Measurements from ENCODE around the gene R3HDM2.
A peak's percentile ranks its signal among the peaks of the same experiment; 100 is the strongest.
"Not testable (repeated sequence)": the region's sequence is repeated elsewhere in the genome, so short reads cannot be mapped to it uniquely, and the experiment has no call there.

Gene R3HDM2

GRCh38 chr12:57343703-57344378 lies 87.0 kb downstream of the R3HDM2 start:
- H3K4me3 ChIP-seq = no peak overlapping the region
- H3K27me3 ChIP-seq = no peaks in the 10 kb centered on the region
- H3K4me1 ChIP-seq = peaks cover 0 to 31% (median 6%) of the 10 kb centered on the region in 4 donors
- TF ChIP-seq CTCF (IDR thresholded peaks at IDR 0.05) = no peak
- no peak for DNase-seq
- no peaks in the 10 kb centered on the region for H3K9me3 ChIP-seq
- no peak overlapping the region for H3K27ac ChIP-seq
- intact Hi-C loops (cut with DNase I; ENCODE audit: low total_unique reads) = no loop called here
- peaks cover 0 to 10% (median 0%) of the 10 kb centered on the region in 3 donors for H3K36me3 ChIP-seq

DNA sequence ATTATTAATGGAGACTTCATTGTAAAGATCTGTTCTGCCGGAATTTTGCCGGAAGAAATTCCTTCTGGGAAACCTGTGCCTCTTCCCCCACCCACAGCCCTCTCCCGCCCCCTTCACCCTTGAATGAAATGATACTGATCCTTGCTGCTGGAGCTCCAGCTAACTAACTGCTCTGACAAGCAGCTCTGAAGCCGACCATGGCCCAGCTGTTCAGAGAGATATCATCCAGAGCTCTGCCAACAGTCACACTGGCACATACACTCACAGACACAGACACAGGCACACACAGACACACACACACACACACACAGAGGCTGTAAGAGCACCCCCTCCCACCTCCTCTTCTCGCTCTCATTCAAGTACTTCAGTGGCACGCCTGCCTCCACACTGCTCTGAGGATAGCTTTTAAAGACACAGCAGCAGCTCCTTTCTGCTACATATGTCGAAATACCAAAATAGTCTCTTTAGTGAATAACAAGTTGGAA lies 88.6 kb downstream of the R3HDM2 start:
- H3K9me3 ChIP-seq = no peaks in the 10 kb centered on the region
- H3K4me1 ChIP-seq = peaks cover 0 to 31% (median 6%) of the 10 kb centered on the region in 4 donors
- no peak for TF ChIP-seq CTCF (IDR thresholded peaks at IDR 0.05)
- DNase-seq = no peak
- no peak overlapping the region for H3K27ac ChIP-seq
- no peak overlapping the region for H3K4me3 ChIP-seq
- no peaks in the 10 kb centered on the region for H3K27me3 ChIP-seq
- intact Hi-C loops (cut with DNase I; ENCODE audit: low total_unique reads) = no loop called here
- peaks cover 0 to 4% (median 0%) of the 10 kb centered on the region in 3 donors for H3K36me3 ChIP-seq

- DNase-seq = no peak
- no peaks in the 10 kb centered on the region for H3K27me3 ChIP-seq
- TF ChIP-seq CTCF (IDR thresholded peaks at IDR 0.05) = no peak
- H3K4me1 ChIP-seq = peaks cover 0 to 31% (median 6%) of the 10 kb centered on the region in 4 donors
- no peaks in the 10 kb centered on the region for H3K9me3 ChIP-seq
- H3K27ac ChIP-seq = no peak overlapping the region
- intact Hi-C loops (cut with DNase I; ENCODE audit: low total_unique reads) = no loop called here
- no peaks in the 10 kb centered on the region for H3K36me3 ChIP-seq
- H3K4me3 ChIP-seq = no peak overlapping the region
Measured at GRCh38 chr12:57341275-57341990, 89.4 kb downstream of the R3HDM2 start.

DNA sequence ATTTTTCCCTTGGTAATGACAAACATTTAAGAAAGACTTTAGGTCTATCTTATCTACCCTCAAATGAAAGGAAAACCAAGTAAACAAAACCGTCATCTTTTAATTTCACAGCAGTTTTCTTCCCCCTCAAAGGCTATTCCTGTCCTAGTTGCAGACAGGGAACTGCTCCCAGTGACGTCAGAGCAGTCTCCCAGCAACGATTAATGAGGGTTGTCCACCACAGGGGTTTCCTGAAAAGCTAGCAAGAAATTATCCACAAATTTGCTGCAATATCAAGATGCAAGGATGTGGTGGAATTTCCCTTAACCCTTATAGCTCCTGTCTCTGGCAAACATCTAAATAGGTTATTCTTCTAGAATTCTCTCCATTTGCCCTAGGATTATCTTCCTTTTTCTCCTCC lies 90.7 kb downstream of the R3HDM2 start:
- no peak for TF ChIP-seq CTCF (IDR thresholded peaks at IDR 0.05)
- Histone ChIP-seq H3K9me3 (no peaks in the 10 kb centered on the region), H3K4me1 (peaks cover 0 to 31% (median 6%) of the 10 kb centered on the region in 4 donors), H3K27ac (no peak overlapping the region), H3K4me3 (no peak overlapping the region), H3K36me3 (no peaks in the 10 kb centered on the region), H3K27me3 (no peaks in the 10 kb centered on the region)
- peak; percentile 55 to 70 for DNase-seq
- intact Hi-C loops (cut with DNase I; ENCODE audit: low total_unique reads) = no loop called here

- H3K4me3 ChIP-seq; intact Hi-C loops (cut with DNase I; ENCODE audit: low total_unique reads); H3K27ac ChIP-seq; H3K27me3 ChIP-seq; H3K9me3 ChIP-seq; DNase-seq; H3K36me3 ChIP-seq: not testable (repeated sequence)
- peaks cover 0 to 27% (median 0%) of the 10 kb centered on the region in 4 donors for H3K4me1 ChIP-seq
Measured at GRCh38 chr12:57336299-57336698, 94.5 kb downstream of the R3HDM2 start.

GRCh38 chr12:57334219-57334618 lies 96.6 kb downstream of the R3HDM2 start:
- DNase-seq = no peak
- intact Hi-C loops (cut with DNase I; ENCODE audit: low total_unique reads) = no loop called here
- H3K4me1 ChIP-seq = peaks cover 0 to 9% (median 0%) of the 10 kb centered on the region in 4 donors
- no peaks in the 10 kb centered on the region for H3K9me3 ChIP-seq
- no peak overlapping the region for H3K4me3 ChIP-seq
- TF ChIP-seq CTCF (IDR thresholded peaks at IDR 0.05) = no peak
- H3K36me3 ChIP-seq = peaks cover 0 to 6% (median 5%) of the 10 kb centered on the region in 3 donors
- no peak overlapping the region for H3K27ac ChIP-seq
- no peaks in the 10 kb centered on the region for H3K27me3 ChIP-seq

All from tibial artery (tissue), 4 donors.